COLO829 (cell line): ENCODE measurements around the gene ITPK1.

Experiments
- DNase-seq: peaks from one replicate; pipeline ENCODE4 v3.0.0; 2012; ENCODE audit warnings: low spot score

The ITPK1 gene

DNA sequence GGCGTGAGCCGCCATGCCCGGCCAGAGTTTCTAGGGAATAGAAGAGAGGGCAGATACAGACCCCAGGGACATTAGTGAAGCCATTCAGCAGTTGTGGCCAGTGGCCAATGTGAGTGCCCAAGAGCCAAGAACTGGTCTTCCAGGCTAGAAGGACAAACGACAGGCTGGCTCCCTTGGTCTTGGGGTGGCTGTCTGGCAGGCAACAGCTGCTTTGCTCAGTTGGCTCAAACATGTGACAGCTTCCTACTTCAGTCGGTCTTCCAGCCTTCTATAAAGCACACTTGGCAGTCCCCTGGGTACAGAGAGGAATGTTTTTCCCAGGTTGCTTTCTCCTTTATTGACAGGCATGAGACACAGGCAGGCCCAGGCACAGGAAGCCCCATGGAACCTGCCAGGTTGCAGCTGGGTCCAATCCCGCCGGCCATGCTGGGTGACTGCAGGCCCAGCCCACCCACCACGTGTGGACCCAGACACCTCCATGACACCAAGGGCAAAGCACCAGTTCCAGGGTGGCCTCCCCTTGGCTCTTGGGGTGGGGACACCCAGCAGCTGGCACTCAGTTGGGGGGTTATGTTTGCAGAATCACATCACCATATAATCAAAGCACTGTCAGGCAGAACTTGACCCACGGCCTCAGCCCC, 177.4 kb downstream of the ITPK1 start:
- DNase-seq, result no peak

DNA sequence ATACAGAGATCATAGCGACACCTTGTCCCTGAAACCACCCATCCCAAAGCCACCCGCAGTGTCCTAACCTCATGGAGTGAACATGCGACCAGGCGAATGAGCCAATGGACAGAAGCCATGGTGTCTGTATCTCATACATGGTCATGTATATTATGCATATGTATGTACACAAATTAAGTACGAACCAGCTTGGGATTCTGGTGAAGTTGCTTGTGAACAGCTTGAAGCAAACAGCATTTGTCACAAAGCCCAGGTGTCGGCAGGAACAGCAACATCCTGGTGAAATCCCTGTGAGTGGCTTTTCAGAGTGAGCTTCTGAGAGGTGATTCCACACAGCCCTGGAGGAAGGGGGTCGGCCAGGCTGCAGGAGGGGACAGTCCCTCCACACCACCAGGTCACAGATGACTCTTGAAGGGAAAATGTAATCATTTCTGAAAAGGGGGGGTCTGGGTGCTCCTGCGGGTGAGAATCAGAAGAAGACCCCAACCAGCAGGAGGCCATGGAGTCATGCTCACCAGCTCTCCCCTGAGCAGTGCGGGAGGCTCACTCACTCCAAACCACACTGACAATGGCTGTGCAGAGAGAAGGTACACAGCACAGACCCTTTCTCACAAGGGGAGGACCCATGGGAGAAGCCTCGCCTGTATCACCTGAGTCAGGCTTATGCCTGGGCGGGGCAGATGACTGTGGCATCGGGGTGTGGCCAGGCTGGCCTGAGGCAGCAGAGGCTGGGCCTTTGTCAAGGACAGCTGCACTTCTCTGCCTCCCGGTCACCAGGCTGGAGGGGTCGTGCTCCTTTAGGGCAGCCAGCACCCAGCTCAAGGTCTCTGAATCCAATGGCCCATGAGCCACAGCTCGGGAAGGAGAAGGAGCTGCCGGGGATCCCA, 178.4 kb downstream of the ITPK1 start:
- DNase-seq, result no peak

DNA sequence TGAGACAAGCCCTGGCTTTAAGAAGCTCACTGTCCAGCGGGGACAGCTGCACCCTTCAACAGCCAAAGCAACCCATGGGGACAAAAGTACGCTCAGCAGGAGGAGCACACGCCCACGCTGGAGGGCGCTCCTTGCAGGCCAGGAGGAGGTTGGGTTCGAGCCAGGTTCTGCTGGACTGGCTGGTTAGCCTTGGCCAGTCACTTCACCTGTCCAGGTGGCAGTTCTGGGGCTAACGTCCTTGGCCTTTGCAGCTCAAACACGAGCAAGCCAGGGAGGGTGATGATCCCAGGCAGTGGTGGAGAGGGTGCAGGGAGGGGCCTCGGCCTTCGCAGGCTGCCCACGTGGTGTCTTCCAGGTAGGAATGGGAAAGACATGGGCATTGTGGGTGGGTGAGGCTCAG, 179.6 kb downstream of the ITPK1 start:
- DNase-seq, result no peak

DNA sequence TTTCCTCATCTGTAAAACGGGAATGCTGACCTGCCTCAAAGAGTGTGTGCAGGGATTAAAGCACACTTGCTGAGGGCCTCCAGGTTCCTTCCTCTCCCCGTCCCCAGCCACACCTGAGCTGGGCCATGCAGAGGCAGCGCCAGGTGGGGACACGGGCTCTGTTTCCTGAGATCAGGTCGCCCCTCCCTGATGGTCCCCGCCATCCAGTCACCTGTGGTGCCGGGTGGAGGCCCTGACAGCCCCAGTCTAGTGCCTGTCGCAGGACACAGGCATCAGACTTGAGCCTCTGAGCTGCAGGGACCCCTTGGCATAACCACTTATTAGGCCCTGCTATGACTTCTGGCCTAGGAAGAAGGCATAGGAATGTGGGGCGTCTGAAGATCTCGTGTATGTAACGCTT, 180.3 kb downstream of the ITPK1 start:
- DNase-seq, result no peak

DNA sequence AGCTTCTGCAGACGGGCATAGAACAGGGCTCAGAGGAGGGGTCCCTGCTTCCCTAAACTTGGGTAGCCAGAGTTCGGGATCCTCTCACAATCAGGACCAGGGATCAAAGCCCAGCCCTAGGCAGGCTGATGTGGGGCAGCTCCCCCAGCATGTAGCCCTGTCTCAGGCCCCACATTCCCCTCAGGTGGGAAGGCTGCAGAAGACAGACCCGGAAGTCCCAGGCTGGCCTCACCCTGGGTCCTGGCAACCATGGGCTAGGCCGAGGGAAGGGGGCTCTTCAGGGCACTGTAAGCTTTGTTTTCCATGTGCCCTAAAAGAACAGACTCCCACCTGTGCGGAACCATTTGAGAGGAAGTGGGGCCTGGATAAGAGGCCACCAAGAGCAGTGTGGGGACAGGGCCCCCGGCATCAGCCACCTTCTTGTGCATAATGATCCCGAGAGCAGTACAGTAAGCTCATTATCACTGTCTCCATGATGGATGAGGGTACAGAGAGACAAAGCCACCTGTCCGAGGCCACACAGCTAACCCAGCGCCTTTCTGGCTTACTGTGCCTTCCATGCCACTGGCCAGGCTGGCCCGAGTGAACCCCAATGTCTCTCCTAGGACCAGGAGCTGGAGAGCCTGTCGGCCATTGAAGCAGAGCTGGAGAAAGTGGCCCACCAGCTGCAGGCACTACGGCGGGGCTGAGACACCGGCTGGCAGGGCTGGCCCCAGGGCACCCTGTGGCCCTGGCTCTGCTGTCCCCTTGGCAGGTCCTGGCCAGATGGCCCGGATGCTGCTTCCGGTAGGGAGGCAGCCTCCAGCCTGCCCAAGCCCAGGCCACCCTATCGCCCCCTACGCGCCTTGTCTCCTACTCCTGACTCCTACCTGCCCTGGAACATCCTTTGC, 181.3 kb downstream of the ITPK1 start:
- DNase-seq, result no peak

DNA sequence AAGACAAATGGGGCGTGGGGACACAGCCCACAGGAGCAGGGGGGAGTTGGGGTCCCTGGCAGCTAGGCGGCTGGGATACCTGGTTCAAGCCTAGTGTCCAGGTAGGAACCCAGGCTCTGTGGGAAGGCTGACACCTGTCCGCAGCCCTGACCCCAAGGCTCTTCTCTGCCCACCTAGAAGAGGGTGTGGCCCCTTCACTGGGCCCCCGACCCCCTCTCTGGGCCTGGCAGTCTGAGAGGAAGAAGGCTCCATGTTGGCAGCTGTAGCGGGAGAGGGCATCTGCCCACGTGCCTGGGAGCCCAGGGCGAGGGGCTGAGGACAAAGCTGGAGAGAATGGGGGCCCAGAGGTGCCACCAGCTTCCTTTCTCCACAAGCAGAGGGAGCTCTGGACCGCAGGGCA, 182.2 kb downstream of the ITPK1 start:
- no peak for DNase-seq

DNA sequence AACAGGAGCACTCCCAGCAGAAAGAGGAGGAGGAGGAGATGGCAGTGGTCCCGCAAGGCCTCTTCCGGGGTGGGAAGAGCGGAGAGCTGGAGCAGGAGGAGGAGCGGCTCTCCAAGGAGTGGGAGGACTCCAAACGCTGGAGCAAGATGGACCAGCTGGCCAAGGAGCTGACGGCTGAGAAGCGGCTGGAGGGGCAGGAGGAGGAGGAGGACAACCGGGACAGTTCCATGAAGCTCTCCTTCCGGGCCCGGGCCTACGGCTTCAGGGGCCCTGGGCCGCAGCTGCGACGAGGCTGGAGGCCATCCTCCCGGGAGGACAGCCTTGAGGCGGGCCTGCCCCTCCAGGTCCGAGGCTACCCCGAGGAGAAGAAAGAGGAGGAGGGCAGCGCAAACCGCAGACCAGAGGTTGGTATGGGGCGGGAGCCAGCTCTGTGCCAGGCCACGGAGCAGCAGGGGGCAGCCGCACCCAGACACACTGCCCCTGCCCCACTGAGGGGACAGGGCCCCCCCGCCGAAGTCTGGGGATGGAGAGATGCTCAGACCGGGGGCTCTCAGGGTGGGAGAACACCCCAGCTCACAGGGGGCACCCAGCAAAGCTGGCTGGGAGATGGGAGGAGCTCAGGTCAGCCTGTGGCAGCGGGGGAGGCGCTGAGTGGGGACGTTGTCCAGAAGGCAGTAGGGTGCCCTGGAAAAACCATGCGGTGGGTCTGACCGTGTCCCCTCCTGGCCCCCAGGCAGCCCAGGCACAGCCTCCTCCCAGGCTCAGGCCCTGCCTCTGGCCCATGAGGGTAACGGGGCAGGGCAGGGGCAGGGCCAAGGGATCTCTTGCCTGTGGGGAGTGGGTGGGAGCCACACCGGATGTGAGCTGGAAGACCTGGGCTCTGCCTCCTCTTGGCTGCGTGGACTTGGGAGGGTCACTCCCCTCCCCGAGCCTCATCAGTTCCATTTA, 183.0 kb downstream of the ITPK1 start:
- DNase-seq, result no peak

DNA sequence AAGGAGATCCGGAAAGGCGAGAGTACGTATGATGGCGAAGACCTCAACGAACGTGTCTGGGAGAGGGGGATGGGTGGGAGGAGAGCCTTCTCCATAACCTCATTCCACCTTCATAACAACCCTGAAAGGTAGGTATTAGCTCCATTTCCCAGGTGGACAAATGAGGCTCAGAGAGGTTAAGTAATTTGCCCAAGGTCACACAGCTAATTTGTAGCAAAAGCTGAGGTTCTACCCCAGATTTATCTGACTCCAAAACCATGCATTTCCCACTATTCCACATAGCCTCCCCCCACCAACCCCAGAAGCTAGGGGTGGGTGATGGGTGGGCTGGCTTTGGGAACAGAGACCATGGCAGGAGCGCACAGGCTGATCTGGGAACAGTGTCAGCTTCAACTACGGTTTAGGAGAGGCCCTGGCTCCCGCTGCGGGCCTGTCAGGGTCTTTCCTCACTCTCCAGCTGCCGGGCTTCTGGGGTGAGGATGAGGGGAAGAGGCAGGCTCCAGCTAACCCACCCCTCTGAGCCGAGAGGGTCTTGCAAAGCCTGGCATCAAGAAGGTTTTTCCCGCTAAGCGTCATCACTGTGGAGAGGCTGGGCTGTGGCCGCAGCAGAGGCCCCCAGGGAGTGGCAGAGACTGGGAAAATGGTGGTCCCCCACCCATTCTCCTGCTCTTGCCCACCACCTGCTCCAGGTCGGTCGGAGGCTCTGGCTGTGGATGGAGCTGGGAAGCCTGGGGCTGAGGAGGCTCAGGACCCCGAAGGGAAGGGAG, 183.9 kb downstream of the ITPK1 start:
- DNase-seq, result no peak

DNA sequence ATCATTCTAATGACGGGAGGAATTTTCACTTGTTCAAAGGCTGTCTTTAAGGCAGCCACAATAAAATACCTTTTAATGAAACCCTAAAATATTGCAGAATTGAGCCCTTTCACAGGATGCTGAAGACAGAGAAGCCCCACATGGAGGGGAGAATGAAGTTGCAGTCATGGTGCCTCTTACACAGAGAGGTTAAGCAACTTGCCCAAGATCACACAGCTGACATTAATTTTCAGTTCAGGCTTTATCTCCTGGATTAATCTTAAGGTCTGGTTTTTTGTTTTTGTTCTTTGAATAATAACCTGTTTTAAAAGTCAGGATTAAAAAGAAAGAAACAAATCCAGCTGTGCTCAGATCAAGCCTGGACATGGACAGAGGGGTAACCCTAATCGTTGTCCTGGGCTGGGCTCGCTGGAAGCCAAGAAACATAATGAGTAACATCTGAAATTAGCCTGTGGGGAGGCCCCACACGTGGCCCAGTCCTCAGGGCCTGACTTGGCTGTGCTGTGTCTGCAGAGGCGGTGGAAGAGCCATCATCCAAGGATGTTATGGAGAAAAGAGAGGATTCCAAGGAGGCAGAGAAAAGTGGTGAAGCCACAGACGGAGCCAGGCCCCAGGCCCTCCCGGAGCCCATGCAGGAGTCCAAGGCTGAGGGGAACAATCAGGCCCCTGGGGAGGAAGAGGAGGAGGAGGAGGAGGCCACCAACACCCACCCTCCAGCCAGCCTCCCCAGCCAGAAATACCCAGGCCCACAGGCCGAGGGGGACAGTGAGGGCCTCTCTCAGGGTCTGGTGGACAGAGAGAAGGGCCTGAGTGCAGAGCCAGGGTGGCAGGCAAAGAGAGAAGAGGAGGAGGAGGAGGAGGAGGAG, 184.8 kb downstream of the ITPK1 start:
- no peak for DNase-seq

DNA sequence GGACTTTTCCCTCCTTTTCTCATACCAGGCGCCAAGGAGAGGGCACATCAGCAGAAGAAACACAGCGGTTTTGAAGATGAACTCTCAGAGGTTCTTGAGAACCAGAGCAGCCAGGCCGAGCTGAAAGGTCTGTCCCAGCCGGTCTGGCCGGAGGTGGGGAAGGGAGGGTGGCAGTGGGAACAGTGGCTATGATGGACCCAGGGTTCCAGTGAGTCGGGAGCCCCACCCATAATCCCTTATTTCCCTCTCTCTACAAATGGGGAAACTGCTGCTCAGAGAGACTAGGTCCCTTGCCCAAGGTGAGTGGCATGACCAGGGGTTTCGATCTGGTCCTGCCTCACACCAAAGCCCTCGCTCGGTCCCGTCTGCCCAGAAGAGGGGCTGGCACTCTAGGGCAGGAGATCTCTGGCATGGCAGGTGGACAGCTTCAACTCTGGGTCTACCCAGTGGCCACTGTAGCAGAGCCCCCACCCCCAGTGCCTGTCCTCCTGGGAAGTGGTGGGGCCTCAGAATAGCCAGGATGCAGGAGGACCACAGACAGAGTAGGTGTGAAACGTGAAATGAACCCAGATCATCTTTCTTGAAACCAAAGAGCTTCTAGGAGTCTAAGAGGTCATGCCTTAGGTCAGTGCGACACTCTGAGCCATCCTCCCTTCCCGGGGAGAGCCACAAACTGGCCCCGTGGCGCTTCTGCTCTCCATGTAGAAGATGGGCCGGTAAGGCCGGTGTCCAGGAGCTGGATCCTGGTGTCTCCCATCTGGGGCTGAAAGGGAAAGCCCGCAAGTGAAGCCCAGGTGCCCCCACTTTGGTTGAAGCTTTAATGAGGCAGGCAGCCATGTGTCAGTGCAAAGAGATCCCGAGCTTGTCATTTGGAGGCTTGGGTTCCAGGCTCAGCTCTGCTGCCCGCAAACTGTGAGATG, 185.8 kb downstream of the ITPK1 start:
- DNase-seq, result no peak

DNA sequence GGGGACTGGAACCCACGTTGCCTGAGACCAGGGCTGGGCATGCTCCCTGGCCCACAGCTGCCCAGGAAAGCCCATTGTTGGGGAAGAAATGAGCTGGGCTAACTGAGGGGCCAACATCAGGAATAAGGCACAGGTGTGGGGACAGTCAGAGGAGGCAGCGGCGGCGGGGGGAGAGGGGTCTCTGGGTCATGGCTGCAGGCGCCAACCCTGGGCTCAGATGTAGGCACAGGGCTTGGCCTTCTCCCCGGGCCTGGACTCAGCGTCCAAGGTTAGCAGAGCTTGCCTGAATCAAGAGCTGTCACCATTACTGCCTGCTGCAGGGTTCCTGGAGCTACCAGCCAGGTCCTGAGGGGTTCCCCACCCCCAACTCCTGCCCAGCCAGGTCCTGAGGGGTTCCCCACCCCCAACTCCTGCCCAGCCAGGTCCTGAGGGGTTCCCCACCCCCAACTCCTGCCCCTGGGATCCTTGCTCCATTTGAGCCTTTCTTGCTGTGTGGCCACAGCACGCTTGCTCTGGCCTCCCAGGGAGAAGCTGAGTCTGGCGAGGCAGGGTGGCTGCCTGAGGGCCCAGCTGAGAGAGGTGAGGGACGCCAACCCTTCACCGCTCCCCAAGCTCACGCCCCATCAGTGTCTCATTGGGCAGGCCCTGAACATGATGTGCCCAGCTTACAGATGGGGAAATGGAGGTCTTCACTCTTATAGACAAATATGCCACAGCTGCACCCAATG, 186.6 kb downstream of the ITPK1 start:
- no peak for DNase-seq

DNA sequence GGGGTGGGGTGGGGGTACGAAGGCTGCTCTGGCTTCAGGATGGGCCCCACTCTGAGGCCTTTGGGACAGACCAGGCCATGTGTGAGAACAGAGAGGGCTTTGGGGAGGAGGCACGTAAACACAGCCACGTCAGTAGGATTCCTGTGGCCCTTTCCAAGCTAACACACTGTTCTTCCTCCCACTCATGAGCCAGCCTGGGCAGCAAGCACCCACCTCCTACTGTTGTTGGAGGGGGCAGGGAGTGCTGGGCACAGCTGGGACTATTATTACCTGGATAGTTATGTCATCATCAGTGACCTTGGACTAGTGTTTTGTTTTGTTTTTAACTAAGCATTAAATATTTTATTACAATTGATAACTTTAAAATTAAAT, 187.5 kb downstream of the ITPK1 start:
- DNase-seq, result no peak

DNA sequence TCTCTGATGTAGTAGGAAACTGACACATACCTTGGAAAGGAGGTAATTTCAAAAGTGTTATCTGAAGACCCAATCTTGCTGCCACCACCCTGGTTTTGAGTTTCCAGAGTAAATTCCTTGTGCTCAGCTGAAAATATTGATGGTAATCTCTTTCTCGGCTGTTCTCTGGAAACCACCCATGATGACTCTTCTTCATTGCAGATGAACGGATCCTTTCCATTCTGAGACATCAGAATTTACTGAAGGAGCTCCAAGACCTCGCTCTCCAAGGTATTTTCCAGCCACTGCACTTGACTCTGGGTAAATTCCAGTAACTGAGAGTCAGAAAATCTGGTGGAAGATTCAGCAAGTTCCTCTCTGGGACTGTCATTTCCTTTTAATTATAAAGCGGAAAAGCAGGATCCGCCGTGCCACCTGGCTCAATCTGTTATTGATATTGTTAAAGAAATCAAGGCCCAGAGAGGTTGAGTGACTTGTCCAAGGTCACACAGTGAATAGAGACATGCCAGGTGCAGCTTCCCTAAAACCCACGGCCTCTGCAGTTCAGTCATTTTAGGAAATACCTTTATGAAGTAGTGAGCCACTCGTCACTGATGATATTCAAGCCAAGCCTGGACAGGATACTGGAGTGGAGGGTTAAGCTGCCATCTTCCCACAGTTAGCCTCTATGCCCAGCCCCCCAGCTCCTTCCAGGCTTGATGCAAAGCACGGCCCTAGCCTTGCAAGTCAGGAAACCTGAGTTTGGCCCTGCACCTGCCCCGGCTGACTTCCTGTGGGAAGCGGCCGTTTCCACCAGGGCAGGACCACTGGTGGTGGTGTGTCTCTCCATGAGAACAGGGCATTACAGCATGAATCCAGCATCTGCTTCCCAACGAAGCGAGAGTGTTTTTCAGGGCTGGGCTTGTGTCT, 188.1 kb downstream of the ITPK1 start:
- DNase-seq, result no peak

DNA sequence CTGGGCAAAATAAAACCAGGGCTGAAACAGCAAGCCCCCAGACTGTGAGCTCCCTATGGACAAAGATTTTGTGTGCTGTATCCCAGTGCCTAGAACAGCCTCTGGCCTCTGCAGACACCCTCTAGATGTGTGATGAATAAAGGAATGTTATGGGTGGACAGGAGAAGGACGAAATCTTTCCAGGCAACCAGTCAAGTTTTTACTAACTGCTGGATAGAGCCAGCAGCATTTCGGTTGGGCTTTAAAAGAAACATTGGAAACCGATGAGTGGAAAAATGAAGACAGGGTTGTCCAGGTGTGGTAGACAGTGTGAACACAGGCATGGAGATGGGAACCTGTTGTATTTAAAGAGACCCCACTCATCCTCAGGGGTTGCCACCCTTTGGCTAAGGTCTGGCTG, 188.8 kb downstream of the ITPK1 start:
- DNase-seq, result no peak

DNA sequence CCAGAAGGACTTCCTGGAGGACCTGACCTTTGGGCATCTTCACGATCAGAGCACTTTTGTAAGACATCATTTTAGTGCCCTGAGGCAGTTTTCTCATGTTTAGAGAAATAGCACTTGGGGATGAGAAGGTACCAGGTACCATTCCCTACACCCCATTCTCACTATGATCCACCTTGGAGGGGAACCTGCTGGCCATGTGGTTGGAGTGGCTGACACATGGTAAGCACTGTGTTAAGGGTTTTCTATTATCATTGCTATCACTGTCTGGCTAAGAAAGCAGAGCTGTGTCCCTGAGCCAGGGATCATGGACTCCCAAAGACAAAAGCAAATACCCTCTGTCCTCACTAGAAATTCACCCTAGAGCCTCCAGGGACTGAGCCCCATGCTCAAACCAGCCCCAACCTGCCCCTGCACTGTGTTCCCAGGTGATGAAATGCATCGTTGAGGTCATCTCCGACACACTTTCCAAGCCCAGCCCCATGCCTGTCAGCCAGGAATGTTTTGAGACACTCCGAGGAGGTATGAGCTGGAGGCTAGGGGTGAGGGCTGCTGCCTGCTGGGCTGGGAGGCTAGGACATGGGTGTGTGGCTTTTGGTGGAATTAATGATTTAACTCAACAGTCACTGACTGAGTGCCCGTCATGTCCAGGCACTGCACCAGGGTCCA, 189.4 kb downstream of the ITPK1 start:
- no peak for DNase-seq

DNA sequence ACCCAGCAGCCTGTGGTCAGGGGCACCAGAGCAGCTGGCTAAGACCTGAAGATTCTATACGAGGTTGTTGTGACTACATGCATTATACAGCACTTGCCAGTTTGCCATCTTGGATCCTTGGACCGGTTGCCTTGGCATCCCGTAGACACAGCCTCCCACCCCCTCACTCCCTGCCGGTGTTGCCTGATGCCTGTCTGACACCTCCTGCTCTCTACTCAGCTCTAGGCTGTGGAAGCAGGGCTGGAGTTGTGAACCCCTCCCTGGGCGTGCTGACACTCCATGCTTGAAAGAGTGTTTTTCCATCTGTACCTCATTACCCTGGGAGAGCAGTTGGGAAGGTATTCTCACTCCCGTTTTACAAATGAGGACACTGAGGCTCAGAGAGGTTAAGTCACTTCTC, 190.3 kb downstream of the ITPK1 start:
- no peak for DNase-seq
